OCI-LY1 (cell line): Measurements from ENCODE around the gene EPAS1.

Experiments
- H2AFZ ChIP-seq: fragments of 200-600 bp; sonication (generic), shearing (Covaris generic); 2 replicates; pipeline ENCODE4 v1.6.0; 2014; ENCODE audit warnings: antibody characterized with exemption, mild to moderate bottlenecking, low read length
- H3F3A ChIP-seq: fragments of 200-600 bp; sonication (generic), shearing (Covaris generic); 2 replicates; pipeline ENCODE4 v1.6.0; 2014; ENCODE audit warnings: mild to moderate bottlenecking, antibody characterized with exemption, low read length, moderate library complexity; ENCODE audit not compliant: insufficient read depth
- H3K27ac ChIP-seq: fragments of 200-600 bp; sonication (generic); 2 replicates; pipeline ENCODE4 v1.5.1; 2014; ENCODE audit warnings: low read length, mixed run types, mild to moderate bottlenecking, low read depth; ENCODE audit not compliant: poor library complexity, severe bottlenecking
- H3K27me3 ChIP-seq: fragments of 200-600 bp; sonication (generic); 2 replicates; pipeline ENCODE4 v1.6.0; 2014; ENCODE audit warnings: antibody characterized with exemption, mild to moderate bottlenecking, low read length, moderate library complexity; ENCODE audit not compliant: insufficient read depth
- H3K36me3 ChIP-seq: fragments of 200-600 bp; sonication (generic); 2 replicates; pipeline ENCODE4 v1.6.1; 2014; ENCODE audit warnings: mild to moderate bottlenecking, antibody characterized with exemption, low read length, moderate library complexity, mixed read lengths; ENCODE audit not compliant: insufficient read depth
- H3K4me1 ChIP-seq: fragments of 200-600 bp; sonication (generic); 2 replicates; pipeline ENCODE4 v1.5.1; 2014; ENCODE audit warnings: mild to moderate bottlenecking, low read length, moderate library complexity; ENCODE audit not compliant: insufficient read depth, severe bottlenecking
- H3K4me2 ChIP-seq: fragments of 200-600 bp; sonication (generic), shearing (Covaris generic); 2 replicates; pipeline ENCODE4 v1.6.1; 2014; ENCODE audit warnings: low read length
- H3K4me3 ChIP-seq: fragments of 200-600 bp; sonication (generic); 2 replicates; pipeline ENCODE4 v1.5.1; 2014; ENCODE audit warnings: low read length, low read depth, mild to moderate bottlenecking, mixed read lengths; ENCODE audit not compliant: poor library complexity, severe bottlenecking
- H3K79me2 ChIP-seq: fragments of 200-600 bp; shearing (Covaris generic); 2 replicates; pipeline ENCODE4 v1.6.1; 2016; ENCODE audit warnings: mixed run types, low read length, mixed read lengths; ENCODE audit not compliant: insufficient read depth
- H3K9ac ChIP-seq: fragments of 200-600 bp; sonication (generic), shearing (Covaris generic); 2 replicates; pipeline ENCODE4 v1.6.1; 2014; ENCODE audit warnings: mild to moderate bottlenecking, low read length, mixed read lengths
- H3K9me2 ChIP-seq: fragments of 200-600 bp; sonication (generic), shearing (Covaris generic); 2 replicates; pipeline ENCODE4 v1.6.1; 2014; ENCODE audit warnings: low read depth, mild to moderate bottlenecking, low read length, mixed read lengths
- H3K9me3 ChIP-seq: fragments of 200-600 bp; shearing (Covaris generic); 2 replicates; pipeline ENCODE4 v1.6.1; 2014; ENCODE audit warnings: low read length, mixed read lengths
- H4K20me1 ChIP-seq: fragments of 200-600 bp; sonication (generic), shearing (Covaris generic); 2 replicates; pipeline ENCODE4 v1.6.0; 2016; ENCODE audit warnings: mild to moderate bottlenecking, low read length; ENCODE audit not compliant: insufficient read depth
- CTCF ChIP-seq: fragments of 200-600 bp; sonication (generic), shearing (Covaris generic); IDR thresholded peaks from 2 replicates; pipeline ENCODE4 v1.5.1; 2017; ENCODE audit warnings: mild to moderate bottlenecking, antibody characterized with exemption, low read length, moderate library complexity, mixed read lengths
- EZH2 ChIP-seq: fragments of 200-600 bp; sonication (generic), shearing (Covaris generic); IDR thresholded peaks from 2 replicates; pipeline ENCODE4 v1.8.0; 2017; ENCODE audit warnings: borderline replicate concordance, mixed run types, mild to moderate bottlenecking, antibody characterized with exemption, low read length, moderate library complexity, mixed read lengths

EPAS1 gene

GRCh38 chr2:46309052-46309953, 12.1 kb downstream of the EPAS1 start:
- Histone ChIP-seq H3K27me3 (0 out of 2 replicates have a peak, but pooled peaks cover 3% of the 10 kb centered on the region), H3K4me3 (no peak overlapping the region), H3K4me1 (no peaks in the 10 kb centered on the region), H3K9me2 (no peaks in the 10 kb centered on the region), H3K79me2 (no peaks in the 10 kb centered on the region), H3K36me3 (no peaks in the 10 kb centered on the region), H3K27ac (no peak overlapping the region), H3K9ac (no peak overlapping the region), H2AFZ (no peak overlapping the region), H3F3A (no peaks in the 10 kb centered on the region), H3K9me3 (no peaks in the 10 kb centered on the region), H4K20me1 (no peaks in the 10 kb centered on the region), H3K4me2 (no peak overlapping the region)
- TF ChIP-seq CTCF (no peak), EZH2 (no peak)

- Histone ChIP-seq H2AFZ (no peak overlapping the region), H3K27me3 (0 out of 2 replicates have a peak, but pooled peaks cover 3% of the 10 kb centered on the region), H3K4me1 (no peaks in the 10 kb centered on the region), H3K79me2 (no peaks in the 10 kb centered on the region), H3F3A (no peaks in the 10 kb centered on the region), H3K4me2 (no peak overlapping the region), H3K9me3 (no peaks in the 10 kb centered on the region), H3K9ac (no peak overlapping the region), H3K27ac (no peak overlapping the region), H3K36me3 (no peaks in the 10 kb centered on the region), H4K20me1 (no peaks in the 10 kb centered on the region), H3K4me3 (no peak overlapping the region), H3K9me2 (no peaks in the 10 kb centered on the region)
- TF ChIP-seq EZH2 (no peak), CTCF (no peak)
These were observed 13.2 kb downstream of the EPAS1 start for GRCh38 chr2:46310446-46310845.

GRCh38 chr2:46311651-46312223, 14.5 kb downstream of the EPAS1 start:
- TF ChIP-seq CTCF (no peak), EZH2 (no peak)
- Histone ChIP-seq H3K36me3 (no peaks in the 10 kb centered on the region), H3K4me3 (no peak overlapping the region), H3K9me3 (no peaks in the 10 kb centered on the region), H3K4me2 (no peak overlapping the region), H3K9me2 (no peaks in the 10 kb centered on the region), H2AFZ (no peak overlapping the region), H3K27me3 (0 out of 2 replicates have a peak, but pooled peaks cover 3% of the 10 kb centered on the region), H3F3A (no peaks in the 10 kb centered on the region), H3K79me2 (no peaks in the 10 kb centered on the region), H3K9ac (no peak overlapping the region), H4K20me1 (no peaks in the 10 kb centered on the region), H3K27ac (no peak overlapping the region), H3K4me1 (no peaks in the 10 kb centered on the region)
